ENCODE data around the gene NISCH.

DNA sequence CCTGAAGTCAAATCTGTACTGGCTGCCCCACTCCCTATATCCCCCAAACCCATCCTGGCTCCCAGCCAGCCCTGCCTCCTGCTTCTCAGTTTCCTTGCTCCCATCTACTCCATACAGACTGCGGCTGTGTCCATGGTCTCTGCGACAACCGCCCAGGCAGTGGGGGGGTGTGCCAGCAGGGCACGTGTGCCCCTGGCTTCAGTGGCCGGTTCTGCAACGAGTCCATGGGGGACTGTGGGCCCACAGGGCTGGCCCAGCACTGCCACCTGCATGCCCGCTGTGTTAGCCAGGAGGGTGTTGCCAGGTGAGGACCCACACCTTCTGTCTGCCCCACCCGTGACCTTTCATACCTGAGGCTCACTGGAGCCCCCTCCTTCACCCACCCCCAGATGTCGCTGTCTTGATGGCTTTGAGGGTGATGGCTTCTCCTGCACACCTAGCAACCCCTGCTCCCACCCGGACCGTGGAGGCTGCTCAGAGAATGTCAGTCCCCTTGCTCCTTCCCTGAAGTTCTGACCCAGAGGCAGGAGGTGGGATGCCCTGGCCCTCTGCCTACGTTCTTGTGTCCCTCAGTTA, 54.4 kb downstream of the NISCH start:
- TF ChIP-seq, protein P1, sequence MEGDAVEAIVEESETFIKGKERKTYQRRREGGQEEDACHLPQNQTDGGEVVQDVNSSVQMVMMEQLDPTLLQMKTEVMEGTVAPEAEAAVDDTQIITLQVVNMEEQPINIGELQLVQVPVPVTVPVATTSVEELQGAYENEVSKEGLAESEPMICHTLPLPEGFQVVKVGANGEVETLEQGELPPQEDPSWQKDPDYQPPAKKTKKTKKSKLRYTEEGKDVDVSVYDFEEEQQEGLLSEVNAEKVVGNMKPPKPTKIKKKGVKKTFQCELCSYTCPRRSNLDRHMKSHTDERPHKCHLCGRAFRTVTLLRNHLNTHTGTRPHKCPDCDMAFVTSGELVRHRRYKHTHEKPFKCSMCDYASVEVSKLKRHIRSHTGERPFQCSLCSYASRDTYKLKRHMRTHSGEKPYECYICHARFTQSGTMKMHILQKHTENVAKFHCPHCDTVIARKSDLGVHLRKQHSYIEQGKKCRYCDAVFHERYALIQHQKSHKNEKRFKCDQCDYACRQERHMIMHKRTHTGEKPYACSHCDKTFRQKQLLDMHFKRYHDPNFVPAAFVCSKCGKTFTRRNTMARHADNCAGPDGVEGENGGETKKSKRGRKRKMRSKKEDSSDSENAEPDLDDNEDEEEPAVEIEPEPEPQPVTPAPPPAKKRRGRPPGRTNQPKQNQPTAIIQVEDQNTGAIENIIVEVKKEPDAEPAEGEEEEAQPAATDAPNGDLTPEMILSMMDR (optimal IDR thresholded peaks at IDR 0.05 in 1 of 3, IDR thresholded peaks at IDR 0.05 in 1 of 3, conservative IDR thresholded peaks at IDR 0.05 in 1 of 3; ENCODE audit: extremely low read depth in 1 of 3, insufficient read depth in 2 of 3, low read length in 3 of 3): no peak
- TF ChIP-seq EZH2 (IDR thresholded peaks at IDR 0.05; ENCODE audit: low read length): no peak
